HG02588 (cell line): ENCODE results near the gene TMSB4Y.

Experiments
- ATAC-seq: cut with Tn5 transposase; IDR thresholded peaks from one replicate; pipeline ENCODE4 v1.9.1; 2021; ENCODE audit warnings: mild to moderate bottlenecking, moderate library complexity; ENCODE audit not compliant: unreplicated experiment

The TMSB4Y gene

GRCh38 chrY:13703568-13703968 is at the start of gene TMSB4Y:
TMSB4Y (plus strand) TSS chrY:13703899.
- peak; percentile 92 for ATAC-seq

- no peak for ATAC-seq
These were observed 39.5 kb upstream of the TMSB4Y start for GRCh38 chrY:13664162-13664561.

- no peak for ATAC-seq
These were observed 32.6 kb upstream of the TMSB4Y start for GRCh38 chrY:13671122-13671521.

GRCh38 chrY:13702276-13702675 is 1.4 kb upstream of the TMSB4Y start:
- no peak for ATAC-seq

- ATAC-seq: peak; percentile 3
These were observed 627 bp downstream of the TMSB4Y start for GRCh38 chrY:13704121-13704930.

GRCh38 chrY:13705197-13705596 is 1.5 kb downstream of the TMSB4Y start:
- no peak for ATAC-seq

GRCh38 chrY:13708038-13708437 is 4.3 kb downstream of the TMSB4Y start:
- ATAC-seq: no peak

GRCh38 chrY:13718996-13719395 is 15.3 kb downstream of the TMSB4Y start:
- ATAC-seq: no peak

- no peak for ATAC-seq
These were observed 25.8 kb downstream of the TMSB4Y start for GRCh38 chrY:13729517-13729916.

- ATAC-seq: no peak
These were observed 34.9 kb downstream of the TMSB4Y start for GRCh38 chrY:13738618-13739017.

GRCh38 chrY:13751289-13752071 is 47.8 kb downstream of the TMSB4Y start:
- peak; percentile 80 for ATAC-seq

- no peak for ATAC-seq
These were observed 51.0 kb downstream of the TMSB4Y start for GRCh38 chrY:13754661-13755060.
